MM.1S (cell line): Measurements from ENCODE around the gene ANKRD30A.

ENCODE experiments used
- CTCF ChIP-seq: fragments of 300-600 bp; sonication (generic); IDR thresholded peaks from 2 replicates; pipeline ENCODE4 v1.5.1; 2016; ENCODE audit warnings: antibody characterized with exemption, low read length, mixed read lengths
- EZH2 ChIP-seq: fragments of 300-600 bp; sonication (generic); optimal IDR thresholded peaks from 2 replicates; pipeline ENCODE3; 2017; ENCODE audit warnings: low read depth, mild to moderate bottlenecking, antibody characterized with exemption, low read length, mixed read lengths
- EZH2phosphoT487 ChIP-seq: fragments of 300-600 bp; sonication (generic); IDR thresholded peaks from 2 replicates; pipeline ENCODE4 v1.6.1; 2018; ENCODE audit warnings: antibody characterized with exemption, low read length

GRCh38 chr10:37146443-37146842 is 21.0 kb downstream of the ANKRD30A start:
- TF ChIP-seq CTCF: no peak
- no peak for TF ChIP-seq EZH2
- no peak for TF ChIP-seq EZH2phosphoT487
